Neural cell (in vitro differentiated cells): ENCODE measurements around the gene PLBD2. TPM values are rescaled to one million over a fixed set of nuclear protein-coding genes. Genes with fewer than 3 reads are reported as not detected.

Experiments used
- H2AFZ ChIP-seq: fragments of 200-600, 300-800 bp; sonication (generic), shearing (Covaris generic); 2 replicates; pipeline ENCODE4 v1.6.0; 2014; ENCODE audit warnings: low read depth, mild to moderate bottlenecking, antibody characterized with exemption, low read length, moderate library complexity
- H3F3A ChIP-seq: fragments of 200-600 bp; shearing (Covaris generic); 2 replicates; pipeline ENCODE4 v1.6.1; 2016; ENCODE audit warnings: mild to moderate bottlenecking, moderate library complexity, mixed read lengths, antibody characterized with exemption, low read length; ENCODE audit not compliant: insufficient read depth, poor library complexity, severe bottlenecking
- H3K27ac ChIP-seq: fragments of 200-600, 300-800 bp; sonication (generic), shearing (Covaris generic); 2 replicates; pipeline ENCODE4 v1.5.1; 2014; ENCODE audit warnings: mild to moderate bottlenecking, low read length, moderate library complexity
- H3K27me3 ChIP-seq: fragments of 300-800, 200-600 bp; sonication (generic), shearing (Covaris generic); 2 replicates; pipeline ENCODE4 v1.6.0; 2014; ENCODE audit warnings: mild to moderate bottlenecking, low read depth, low read length, moderate library complexity; ENCODE audit not compliant: insufficient read depth
- H3K36me3 ChIP-seq: fragments of 300-800, 200-600 bp; sonication (generic), shearing (Covaris generic); 2 replicates; pipeline ENCODE4 v1.5.1; 2014; ENCODE audit warnings: mild to moderate bottlenecking, antibody characterized with exemption, low read length, moderate library complexity; ENCODE audit not compliant: insufficient read depth
- H3K4me2 ChIP-seq: fragments of 300-800, 200-600 bp; sonication (generic), shearing (Covaris generic); 2 replicates; pipeline ENCODE4 v1.6.0; 2014; ENCODE audit warnings: mild to moderate bottlenecking, low read length
- H3K4me3 ChIP-seq: fragments of 300-800, 200-600 bp; sonication (generic), shearing (Covaris generic); 2 replicates; pipeline ENCODE4 v1.5.1; 2014; ENCODE audit warnings: mild to moderate bottlenecking, low read length, moderate library complexity
- H3K79me2 ChIP-seq: fragments of 200-600 bp; shearing (Covaris generic); replicated peaks from 2 replicates; pipeline ENCODE4 v1.6.0; 2014; ENCODE audit warnings: mild to moderate bottlenecking, low read length, moderate library complexity; ENCODE audit not compliant: insufficient read depth
- H3K9ac ChIP-seq: fragments of 300-800, 200-600 bp; sonication (generic), shearing (Covaris generic); 2 replicates; pipeline ENCODE4 v1.6.1; 2016; ENCODE audit warnings: mild to moderate bottlenecking, low read length, mixed read lengths
- H3K9me2 ChIP-seq: fragments of 200-600 bp; shearing (Covaris generic); 2 replicates; pipeline ENCODE4 v1.6.1; 2016; ENCODE audit warnings: mild to moderate bottlenecking, low read length, mixed read lengths; ENCODE audit not compliant: insufficient read depth
- H3K9me3 ChIP-seq: fragments of 200-600, 300-800 bp; sonication (generic), shearing (Covaris generic); 2 replicates; pipeline ENCODE4 v1.6.1; 2016; ENCODE audit warnings: mild to moderate bottlenecking, mixed run types, low read length, moderate library complexity, mixed read lengths
- H4K20me1 ChIP-seq: fragments of 200-600 bp; shearing (Covaris generic); 2 replicates; pipeline ENCODE4 v1.6.1; 2016; ENCODE audit warnings: mild to moderate bottlenecking, mixed run types; ENCODE audit not compliant: insufficient read depth
- CTCF ChIP-seq: fragments of 450-650 bp; IDR thresholded peaks from 2 replicates; pipeline ENCODE4 v1.5.1; 2014; ENCODE audit warnings: antibody characterized with exemption, mild to moderate bottlenecking, moderate library complexity; ENCODE audit not compliant: poor library complexity, severe bottlenecking
- EP300 ChIP-seq: fragments of 450-650 bp; conservative IDR thresholded peaks from 2 replicates; pipeline ENCODE4 v1.6.1; 2014; ENCODE audit warnings: antibody characterized with exemption, mild to moderate bottlenecking, moderate library complexity; ENCODE audit not compliant: poor library complexity, severe bottlenecking
- EZH2 ChIP-seq: fragments of 200-600, 300-800 bp; shearing (Covaris generic), sonication (generic); IDR thresholded peaks from 2 replicates; pipeline ENCODE4 v1.6.1; 2014; ENCODE audit warnings: antibody characterized with exemption, low read length, borderline replicate concordance, mild to moderate bottlenecking; ENCODE audit not compliant: insufficient read depth, poor library complexity, severe bottlenecking
- MXI1 ChIP-seq: fragments of 450-650 bp; conservative IDR thresholded peaks from 2 replicates; pipeline ENCODE4 v1.6.1; 2014; ENCODE audit warnings: antibody characterized with exemption, mild to moderate bottlenecking; ENCODE audit not compliant: poor library complexity, severe bottlenecking
- POLR2AphosphoS5 ChIP-seq: IDR thresholded peaks from 2 replicates; pipeline ENCODE4 v1.6.1; 2012
- RAD21 ChIP-seq: fragments of 450-650 bp; conservative IDR thresholded peaks from 2 replicates; pipeline ENCODE4 v1.6.1; 2014; ENCODE audit warnings: antibody characterized with exemption, mild to moderate bottlenecking, moderate library complexity
- REST ChIP-seq: IDR thresholded peaks from 2 replicates; pipeline ENCODE4 v1.6.1; 2012; ENCODE audit warnings: borderline replicate concordance
- SMC3 ChIP-seq: fragments of 450-650 bp; conservative IDR thresholded peaks from 2 replicates; pipeline ENCODE4 v1.6.1; 2014; ENCODE audit warnings: antibody characterized with exemption, mild to moderate bottlenecking, moderate library complexity; ENCODE audit not compliant: poor library complexity
- TAF1 ChIP-seq: IDR thresholded peaks from 2 replicates; pipeline ENCODE4 v1.6.1; 2012; ENCODE audit warnings: low read depth
- polyA minus RNA-seq: library from RNA; depleted of rRNA, polyadenylated mRNA; stranded (reverse); fragments of >200 nt; gene quantifications from 2 replicates; pipeline ENCODE4 v1.2.3, GENCODE V29; 2014
- polyA plus RNA-seq: library from polyadenylated mRNA; depleted of rRNA; stranded (reverse); fragments of >200 nt; gene quantifications from 2 replicates; pipeline ENCODE4 v1.2.3, GENCODE V29; 2014

The PLBD2 gene
- polyA plus RNA-seq: 4.8 and 6.7 TPM in 2 replicates
- 10.2 and 14.4 TPM in 2 replicates for polyA minus RNA-seq

- Histone ChIP-seq H3K9ac (peak within 1 kb of the TSS; percentile 87), H3K9me3 (no peaks in the 10 kb centered on the region), H3F3A (no peaks in the 10 kb centered on the region), H3K27ac (peak within 1 kb of the TSS; percentile 42), H3K27me3 (no peaks in the 10 kb centered on the region), H4K20me1 (no peaks in the 10 kb centered on the region), H3K9me2 (no peaks in the 10 kb centered on the region), H3K36me3 (no peaks in the 10 kb centered on the region), H2AFZ (peak within 1 kb of the TSS; percentile 67), H3K4me3 (peak within 1 kb of the TSS; percentile 93), H3K79me2 (peaks cover 16% of the 10 kb centered on the region), H3K4me2 (peak within 1 kb of the TSS; percentile 71)
- TF ChIP-seq EP300 (peak; percentile 26), POLR2AphosphoS5 (peak; percentile 88), SMC3 (peak; percentile 31), CTCF (no peak), MXI1 (peak; percentile 87), REST (peak; percentile 64), TAF1 (peak; percentile 30), RAD21 (no peak)
These were observed at the start of gene PLBD2 for GRCh38 chr12:113358381-113359132. PLBD2 (plus strand) TSS chr12:113358587; CDS start chr12:113358601, 14 bp downstream.

GRCh38 chr12:113310489-113310888 is 47.9 kb upstream of the PLBD2 start:
- H3K4me2 ChIP-seq: no peak overlapping the region
- no peaks in the 10 kb centered on the region for H3K9me2 ChIP-seq
- no peaks in the 10 kb centered on the region for H3K9me3 ChIP-seq
- TF ChIP-seq EP300 (no peak), SMC3 (no peak), RAD21 (no peak), CTCF (no peak), TAF1 (no peak), MXI1 (no peak), POLR2AphosphoS5 (no peak), REST (no peak), EZH2 (no peak)
- H3K9ac ChIP-seq: no peak overlapping the region
- H4K20me1 ChIP-seq: no peaks in the 10 kb centered on the region
- H3K27ac ChIP-seq: no peak overlapping the region
- no peaks in the 10 kb centered on the region for H3K79me2 ChIP-seq
- no peaks in the 10 kb centered on the region for H3K27me3 ChIP-seq
- H3K36me3 ChIP-seq: no peaks in the 10 kb centered on the region
- H2AFZ ChIP-seq: no peak overlapping the region
- H3F3A ChIP-seq: no peaks in the 10 kb centered on the region
- no peak overlapping the region for H3K4me3 ChIP-seq
